Liver (tissue), 9 donors: Measurements from ENCODE around the gene SPEN. TPM values are rescaled to one million over a fixed set of nuclear protein-coding genes. Genes with fewer than 3 reads are reported as not detected.
A peak's percentile ranks its signal among the peaks of the same experiment; 100 is the strongest.

Source experiments
- DNase-seq: peaks from one replicate; pipeline ENCODE4 v3.0.0-alpha.2; 2017; ENCODE audit warnings: low spot score
- H3K27ac ChIP-seq, 2 donors: one replicate each; pipeline ENCODE4 v1.7.0; 2013; ENCODE audit warnings: inconsistent platforms in 2 of 2, low read length in 2 of 2, control low read depth in 1 of 2, low read depth in 1 of 2, mild to moderate bottlenecking in 1 of 2
- H3K27me3 ChIP-seq, 4 donors: one replicate each; pipeline versions ENCODE4 v1.6.1 to v1.7.0; 2013; ENCODE audit warnings: low read length in 3 of 4, inconsistent platforms in 1 of 4, mild to moderate bottlenecking in 1 of 4, moderate library complexity in 1 of 4; ENCODE audit not compliant: control insufficient read depth in 4 of 4, insufficient read depth in 4 of 4
- H3K36me3 ChIP-seq, 4 donors: one replicate each; pipeline versions ENCODE4 v1.6.1 to v1.7.0; 2013; ENCODE audit warnings: low read length in 3 of 4, mild to moderate bottlenecking in 3 of 4, low read depth in 1 of 4, moderate library complexity in 1 of 4; ENCODE audit not compliant: control insufficient read depth in 4 of 4, insufficient read depth in 3 of 4
- H3K4me1 ChIP-seq, 4 donors: one replicate each; pipeline versions ENCODE4 v1.6.1 to v1.7.0; 2013; ENCODE audit warnings: low read length in 3 of 4, mild to moderate bottlenecking in 3 of 4, moderate library complexity in 1 of 4; ENCODE audit not compliant: control insufficient read depth in 4 of 4, insufficient read depth in 4 of 4
- H3K4me3 ChIP-seq, 3 donors: one replicate each; pipeline versions ENCODE4 v1.6.1 to v1.7.0; 2013; ENCODE audit warnings: low read length in 3 of 3, control low read depth in 1 of 3, low read depth in 1 of 3, mild to moderate bottlenecking in 1 of 3
- H3K9ac ChIP-seq, 2 donors: one replicate each; pipeline ENCODE4 v1.7.0; 2013; ENCODE audit warnings: low read length in 2 of 2, mild to moderate bottlenecking in 2 of 2, moderate library complexity in 2 of 2, control low read depth in 1 of 2, low read depth in 1 of 2
- H3K9me3 ChIP-seq, 4 donors: one replicate each; pipeline versions ENCODE4 v1.6.1 to v1.7.0; 2013; ENCODE audit warnings: low read length in 3 of 4; ENCODE audit not compliant: control insufficient read depth in 4 of 4
- ATF3 ChIP-seq: IDR thresholded peaks from 2 replicates; pipeline ENCODE4 v1.6.1; 2016; ENCODE audit warnings: antibody characterized with exemption
- CTCF ChIP-seq: fragments of 150-350 bp; IDR thresholded peaks from 2 replicates; pipeline ENCODE4 v1.5.1; 2017; ENCODE audit warnings: improper control_type of control experiment, low read depth, low read length; ENCODE audit not compliant: missing input control
- EGR1 ChIP-seq, 2 donors: IDR thresholded peaks; 2 replicates each; pipeline ENCODE4 v1.6.1; 2016 to 2018; ENCODE audit warnings: antibody characterized with exemption in 2 of 2, low read depth in 2 of 2
- FOXA1 ChIP-seq: IDR thresholded peaks from 2 replicates; pipeline ENCODE4 v1.6.1; 2016; ENCODE audit warnings: antibody characterized with exemption
- FOXA2 ChIP-seq: IDR thresholded peaks from 2 replicates; pipeline ENCODE4 v1.6.1; 2016; ENCODE audit warnings: antibody characterized with exemption
- GABPA ChIP-seq, 2 donors: IDR thresholded peaks in 1 of 2; conservative IDR thresholded peaks in 1 of 2; 2 replicates each; pipeline ENCODE4 v1.6.1; 2016; ENCODE audit warnings: antibody characterized with exemption in 2 of 2, mild to moderate bottlenecking in 1 of 2, moderate library complexity in 1 of 2
- HNF4A ChIP-seq, 2 donors: conservative IDR thresholded peaks; 2 replicates each; pipeline ENCODE4 v1.6.1; 2016; ENCODE audit warnings: antibody characterized with exemption in 2 of 2, mild to moderate bottlenecking in 2 of 2
- HNF4G ChIP-seq: IDR thresholded peaks from 2 replicates; pipeline ENCODE4 v1.6.1; 2016; ENCODE audit warnings: antibody characterized with exemption
- JUND ChIP-seq, 2 donors: IDR thresholded peaks; 2 replicates each; pipeline ENCODE4 v1.6.1; 2016; ENCODE audit warnings: antibody characterized with exemption in 2 of 2
- NR2F2 ChIP-seq: IDR thresholded peaks from 2 replicates; pipeline ENCODE4 v1.6.1; 2016; ENCODE audit warnings: antibody characterized with exemption
- RAD21 ChIP-seq, 2 donors: IDR thresholded peaks; 2 replicates each; pipeline ENCODE4 v1.6.1; 2016; ENCODE audit warnings: antibody characterized with exemption in 2 of 2, mild to moderate bottlenecking in 2 of 2
- RXRA ChIP-seq, 2 donors: IDR thresholded peaks; 2 replicates each; pipeline ENCODE4 v1.6.1; 2017 to 2018; ENCODE audit warnings: antibody characterized with exemption in 2 of 2, mild to moderate bottlenecking in 1 of 2
- SP1 ChIP-seq: IDR thresholded peaks from 2 replicates; pipeline ENCODE4 v1.6.1; 2018; ENCODE audit warnings: antibody characterized with exemption, mild to moderate bottlenecking
- TAF1 ChIP-seq: conservative IDR thresholded peaks from 2 replicates; pipeline ENCODE4 v1.6.1; 2016; ENCODE audit warnings: antibody characterized with exemption, mild to moderate bottlenecking
- YY1 ChIP-seq: IDR thresholded peaks from 2 replicates; pipeline ENCODE4 v1.6.1; 2016; ENCODE audit warnings: antibody characterized with exemption, mild to moderate bottlenecking
- WGBS: extraction: QIAGEN DNeasy Blood & Tissue Kit; methylation state at CpG from one replicate; pipeline ENCODE4 v1.1.7; 2013; 5-methylcytosine and 5-hydroxymethylcytosine counted together
- polyA plus RNA-seq, 2 donors: library from polyadenylated mRNA; stranded (reverse) in 1 of 2; unstranded in 1 of 2; fragments of 200-250 nt in 1 of 2; fragments of >200 nt in 1 of 2; fragmentation: Nextera tagmentation in 1 of 2; extraction: Ambion mirVana in 1 of 2; gene quantifications; one replicate each; pipeline versions ENCODE4 v1.2.1 to v1.2.3, GENCODE V29; 2013 to 2015
- total RNA-seq, 2 donors: library from RNA; depleted of rRNA; stranded (reverse); fragments of >200 nt; gene quantifications; one replicate each; pipeline ENCODE4 v1.2.3, GENCODE V29; 2014
- TF ChIP-seq, protein P1 (sequence below): IDR thresholded peaks from 2 replicates; pipeline ENCODE4 v1.6.1; 2016; ENCODE audit warnings: antibody characterized with exemption, mild to moderate bottlenecking
- TF ChIP-seq, protein P2 (sequence below): IDR thresholded peaks from 2 replicates; pipeline ENCODE4 v1.6.1; 2016; ENCODE audit warnings: antibody characterized with exemption
- TF ChIP-seq, protein P3 (sequence below): IDR thresholded peaks from 2 replicates; pipeline ENCODE4 v1.6.1; 2016; ENCODE audit warnings: antibody characterized with exemption
- donor health status: healthy.
- donor health status: healthy.
- donor health status: healthy.
- donor health status: healthy.
- donor health status: healthy.

Gene SPEN
- total and polyA plus RNA-seq, 4 donors = 7.4 to 29.4 (median 15.2) TPM

DNA sequence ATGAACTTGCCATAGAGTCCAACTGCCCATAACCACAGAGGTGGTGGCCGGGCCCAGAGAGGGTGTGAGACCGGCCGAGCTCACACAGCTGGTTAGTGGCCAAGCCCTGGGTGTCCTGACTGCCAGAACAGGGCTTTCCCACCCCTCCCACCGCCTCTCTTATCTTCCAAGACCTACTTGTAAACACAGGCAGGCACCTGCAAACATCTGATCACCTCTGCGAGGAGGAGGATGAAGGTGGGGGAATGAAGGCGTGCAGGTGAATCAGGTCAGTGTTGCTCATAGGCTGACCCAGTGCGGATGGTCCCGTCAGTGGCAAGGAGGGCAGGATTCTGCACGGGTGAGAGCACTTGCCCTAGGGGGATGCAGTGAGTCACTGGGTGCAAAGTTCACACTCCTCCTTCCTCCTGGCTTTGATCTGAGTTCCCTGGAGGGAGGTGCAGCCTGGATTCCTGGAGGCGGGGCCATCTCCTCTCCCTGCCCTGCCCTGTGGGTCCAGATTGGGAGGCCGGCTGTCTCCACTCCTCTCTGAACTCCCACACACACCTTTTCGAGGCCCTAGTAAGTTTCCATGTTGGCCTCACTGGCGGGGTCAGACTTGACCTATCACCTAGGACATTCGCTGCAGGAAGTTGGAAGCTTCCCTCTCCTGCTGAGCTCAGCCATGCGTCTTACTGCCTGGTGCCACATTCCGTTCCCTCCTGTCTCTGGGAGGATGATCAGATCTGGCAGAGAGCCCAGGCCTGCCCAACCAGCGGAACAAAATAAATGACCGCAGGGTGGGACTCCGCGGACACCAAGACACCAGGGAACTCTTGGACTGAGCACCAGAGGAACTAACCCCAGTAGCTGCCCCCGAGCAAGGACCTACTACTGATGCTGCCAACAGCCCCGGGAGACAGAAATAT, 47.3 kb upstream of the SPEN start:
- Histone ChIP-seq H3K27me3 (no peaks in the 10 kb centered on the region), H3K9ac (no peak overlapping the region), H3K4me3 (peak overlapping the region in 1 of 3 donors; percentile 9), H3K4me1 (peaks cover 9 to 14% (median 11%) of the 10 kb centered on the region in 4 donors), H3K36me3 (no peaks in the 10 kb centered on the region), H3K9me3 (no peaks in the 10 kb centered on the region), H3K27ac (peak overlapping the region; percentile 37 to 83)
- peak; percentile 35 for DNase-seq
- WGBS = 54% methylated on average over 22 of the region's 22 CpGs
- TF ChIP-seq, protein P1, sequence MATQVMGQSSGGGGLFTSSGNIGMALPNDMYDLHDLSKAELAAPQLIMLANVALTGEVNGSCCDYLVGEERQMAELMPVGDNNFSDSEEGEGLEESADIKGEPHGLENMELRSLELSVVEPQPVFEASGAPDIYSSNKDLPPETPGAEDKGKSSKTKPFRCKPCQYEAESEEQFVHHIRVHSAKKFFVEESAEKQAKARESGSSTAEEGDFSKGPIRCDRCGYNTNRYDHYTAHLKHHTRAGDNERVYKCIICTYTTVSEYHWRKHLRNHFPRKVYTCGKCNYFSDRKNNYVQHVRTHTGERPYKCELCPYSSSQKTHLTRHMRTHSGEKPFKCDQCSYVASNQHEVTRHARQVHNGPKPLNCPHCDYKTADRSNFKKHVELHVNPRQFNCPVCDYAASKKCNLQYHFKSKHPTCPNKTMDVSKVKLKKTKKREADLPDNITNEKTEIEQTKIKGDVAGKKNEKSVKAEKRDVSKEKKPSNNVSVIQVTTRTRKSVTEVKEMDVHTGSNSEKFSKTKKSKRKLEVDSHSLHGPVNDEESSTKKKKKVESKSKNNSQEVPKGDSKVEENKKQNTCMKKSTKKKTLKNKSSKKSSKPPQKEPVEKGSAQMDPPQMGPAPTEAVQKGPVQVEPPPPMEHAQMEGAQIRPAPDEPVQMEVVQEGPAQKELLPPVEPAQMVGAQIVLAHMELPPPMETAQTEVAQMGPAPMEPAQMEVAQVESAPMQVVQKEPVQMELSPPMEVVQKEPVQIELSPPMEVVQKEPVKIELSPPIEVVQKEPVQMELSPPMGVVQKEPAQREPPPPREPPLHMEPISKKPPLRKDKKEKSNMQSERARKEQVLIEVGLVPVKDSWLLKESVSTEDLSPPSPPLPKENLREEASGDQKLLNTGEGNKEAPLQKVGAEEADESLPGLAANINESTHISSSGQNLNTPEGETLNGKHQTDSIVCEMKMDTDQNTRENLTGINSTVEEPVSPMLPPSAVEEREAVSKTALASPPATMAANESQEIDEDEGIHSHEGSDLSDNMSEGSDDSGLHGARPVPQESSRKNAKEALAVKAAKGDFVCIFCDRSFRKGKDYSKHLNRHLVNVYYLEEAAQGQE = no peak
- TF ChIP-seq GABPA (IDR thresholded peaks at IDR 0.05 in 1 of 2, conservative IDR thresholded peaks at IDR 0.05 in 1 of 2) = no peak
- peak; percentile 93 to 96 for TF ChIP-seq JUND (IDR thresholded peaks at IDR 0.05)
- no peak for TF ChIP-seq TAF1
- TF ChIP-seq FOXA2 = peak; percentile 31
- no peak for TF ChIP-seq YY1
- TF ChIP-seq RAD21 (IDR thresholded peaks at IDR 0.05) = peak in 1 of 2 donors; percentile 28
- TF ChIP-seq, protein P2, sequence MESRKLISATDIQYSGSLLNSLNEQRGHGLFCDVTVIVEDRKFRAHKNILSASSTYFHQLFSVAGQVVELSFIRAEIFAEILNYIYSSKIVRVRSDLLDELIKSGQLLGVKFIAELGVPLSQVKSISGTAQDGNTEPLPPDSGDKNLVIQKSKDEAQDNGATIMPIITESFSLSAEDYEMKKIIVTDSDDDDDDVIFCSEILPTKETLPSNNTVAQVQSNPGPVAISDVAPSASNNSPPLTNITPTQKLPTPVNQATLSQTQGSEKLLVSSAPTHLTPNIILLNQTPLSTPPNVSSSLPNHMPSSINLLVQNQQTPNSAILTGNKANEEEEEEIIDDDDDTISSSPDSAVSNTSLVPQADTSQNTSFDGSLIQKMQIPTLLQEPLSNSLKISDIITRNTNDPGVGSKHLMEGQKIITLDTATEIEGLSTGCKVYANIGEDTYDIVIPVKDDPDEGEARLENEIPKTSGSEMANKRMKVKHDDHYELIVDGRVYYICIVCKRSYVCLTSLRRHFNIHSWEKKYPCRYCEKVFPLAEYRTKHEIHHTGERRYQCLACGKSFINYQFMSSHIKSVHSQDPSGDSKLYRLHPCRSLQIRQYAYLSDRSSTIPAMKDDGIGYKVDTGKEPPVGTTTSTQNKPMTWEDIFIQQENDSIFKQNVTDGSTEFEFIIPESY = no peak
- TF ChIP-seq CTCF = no peak
- TF ChIP-seq NR2F2 = peak; percentile 68
- TF ChIP-seq, protein P3, sequence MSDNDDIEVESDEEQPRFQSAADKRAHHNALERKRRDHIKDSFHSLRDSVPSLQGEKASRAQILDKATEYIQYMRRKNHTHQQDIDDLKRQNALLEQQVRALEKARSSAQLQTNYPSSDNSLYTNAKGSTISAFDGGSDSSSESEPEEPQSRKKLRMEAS = no peak
- TF ChIP-seq SP1 = peak; percentile 78
- TF ChIP-seq ATF3 = peak; percentile 94
- TF ChIP-seq HNF4G = peak; percentile 82
- TF ChIP-seq FOXA1 = no peak
- peak; percentile 88 to 89 for TF ChIP-seq HNF4A (conservative IDR thresholded peaks at IDR 0.05)
- TF ChIP-seq RXRA (IDR thresholded peaks at IDR 0.05) = peak; percentile 57 to 69
- TF ChIP-seq EGR1 (IDR thresholded peaks at IDR 0.05; ENCODE audit: low read depth in 2 of 2) = no peak
